AG04450 (cell line): ENCODE data around the gene F13B. TPM values are rescaled to one million over a fixed set of nuclear protein-coding genes. Genes with fewer than 3 reads are reported as not detected.

Experiments
- CTCF ChIA-PET: fragments of 300-600, 350-600 bp; formaldehyde crosslinking; extraction: SDS; loops from one replicate; lab custom pipeline; 2022; ENCODE audit warnings: antibody characterized with exemption, inconsistent platforms; lab: Charles Lee
- POLR2A ChIA-PET: fragments of 350-600 bp; formaldehyde crosslinking; extraction: SDS; loops from one replicate; lab custom pipeline; 2021; ENCODE audit warnings: antibody characterized with exemption, inconsistent platforms; lab: Yijun Ruan, JAX
- DNase-seq: peaks from one replicate; pipeline ENCODE4 v3.0.0-alpha.2; 2011; ENCODE audit warnings: low read depth, low spot score
- H3K27ac ChIP-seq: one replicate; pipeline ENCODE4 v1.5.1; 2012; ENCODE audit warnings: low read depth, low read length, control low read depth
- H3K27me3 ChIP-seq: one replicate; pipeline ENCODE4 v1.6.0; 2012; ENCODE audit warnings: low read length; ENCODE audit not compliant: control insufficient read depth, insufficient read depth
- H3K4me3 ChIP-seq: 2 replicates; pipeline ENCODE4 v1.5.1; 2011; ENCODE audit warnings: mild to moderate bottlenecking, low read depth, low read length, control low read depth
- H3K9me3 ChIP-seq: 2 replicates; pipeline ENCODE4 v1.5.1; 2012; ENCODE audit warnings: low read length; ENCODE audit not compliant: control insufficient read depth, insufficient read depth
- CTCF ChIP-seq: IDR thresholded peaks from 2 replicates; pipeline ENCODE4 v1.5.1; 2011; ENCODE audit warnings: low read depth, low read length, control low read depth, inconsistent platforms
- polyA plus RNA-seq: library from polyadenylated mRNA; depleted of rRNA; stranded (reverse); fragments of >200 nt; gene quantifications from 2 replicates; pipeline ENCODE4 v1.2.3, GENCODE V29; 2011

The F13B gene
- polyA plus RNA-seq, 1 experiment, result not detected

GRCh38 chr1:197063212-197063611, 3.8 kb downstream of the F13B start:
- ChIA-PET CTCF (no interaction called here), POLR2A (no interaction called here)
- H3K27me3 ChIP-seq, result no peaks in the 10 kb centered on the region
- no peak for DNase-seq
- H3K4me3 ChIP-seq, result no peak overlapping the region
- no peaks in the 10 kb centered on the region for H3K9me3 ChIP-seq
- no peak for TF ChIP-seq CTCF
- H3K27ac ChIP-seq, result no peak overlapping the region

GRCh38 chr1:197062692-197063091, 4.4 kb downstream of the F13B start:
- H3K27me3 ChIP-seq, result no peaks in the 10 kb centered on the region
- no peak overlapping the region for H3K4me3 ChIP-seq
- no peak for TF ChIP-seq CTCF
- POLR2A ChIA-PET, result no interaction called here
- no peak for DNase-seq
- CTCF ChIA-PET, result no interaction called here
- no peak overlapping the region for H3K27ac ChIP-seq
- no peaks in the 10 kb centered on the region for H3K9me3 ChIP-seq

- DNase-seq, result no peak
- H3K4me3 ChIP-seq, result no peak overlapping the region
- no peak for TF ChIP-seq CTCF
- ChIA-PET CTCF (interaction anchor here (0.6 kb wide), 1 partner anchor 351 kb away, joined by 15 read pairs; no protein-coding TSS in a partner anchor), POLR2A (no interaction called here)
- H3K27ac ChIP-seq, result no peak overlapping the region
- no peaks in the 10 kb centered on the region for H3K9me3 ChIP-seq
- no peaks in the 10 kb centered on the region for H3K27me3 ChIP-seq
Measured at GRCh38 chr1:197049100-197049499, 18.0 kb downstream of the F13B start.

GRCh38 chr1:197042676-197043341, 24.3 kb downstream of the F13B start:
- POLR2A ChIA-PET, result no interaction called here
- Histone ChIP-seq H3K9me3 (no peaks in the 10 kb centered on the region), H3K4me3 (no peak overlapping the region), H3K27me3 (no peaks in the 10 kb centered on the region), H3K27ac (no peak overlapping the region)
- TF ChIP-seq CTCF, result no peak
- DNase-seq, result no peak
- CTCF ChIA-PET, result no interaction called here

GRCh38 chr1:197041486-197042353, 25.3 kb downstream of the F13B start:
- Histone ChIP-seq H3K4me3 (no peak overlapping the region), H3K27me3 (no peaks in the 10 kb centered on the region), H3K9me3 (no peaks in the 10 kb centered on the region), H3K27ac (no peak overlapping the region)
- DNase-seq, result no peak
- ChIA-PET CTCF (no interaction called here), POLR2A (no interaction called here)
- no peak for TF ChIP-seq CTCF
